ENCODE data around the gene NBAS. TPM values are rescaled to one million over a fixed set of nuclear protein-coding genes. Genes with fewer than 3 reads are reported as not detected.

The NBAS gene
- total RNA-seq, 1 experiment from 2014 or later: 28.9 TPM

- no peak overlapping the region for H2AFZ ChIP-seq
- H3K4me2 ChIP-seq: no peak overlapping the region
- DNase-seq: no peak
- H3K27me3 ChIP-seq (ENCODE audit: insufficient read depth, low read depth): no peaks in the 10 kb centered on the region
- no peaks in the 10 kb centered on the region for H3K4me1 ChIP-seq (replicated peaks; ENCODE audit: insufficient read depth)
- no peaks in the 10 kb centered on the region; the same call in 1 of the 2 replicates for H3F3A ChIP-seq (ENCODE audit: insufficient read depth, low read depth)
- BruUV-seq (replicated peaks): no TSS peak
- TF ChIP-seq EZH2 (IDR thresholded peaks at IDR 0.05; ENCODE audit: low read depth) (no peak), CTCF (conservative IDR thresholded peaks at IDR 0.05) (no peak)
- no peaks in the 10 kb centered on the region for H3K36me3 ChIP-seq (ENCODE audit: low read depth)
- no peak overlapping the region for H3K27ac ChIP-seq
- no peak overlapping the region for H3K4me3 ChIP-seq
- CTCF ChIA-PET: no interaction called here
- POLR2A ChIA-PET (ENCODE audit: unreplicated experiment): no interaction called here
- H3K9me2 ChIP-seq (ENCODE audit: insufficient read depth): no peaks in the 10 kb centered on the region
- H3K79me2 ChIP-seq (ENCODE audit: low read depth): no peaks in the 10 kb centered on the region
- H4K20me1 ChIP-seq (ENCODE audit: insufficient read depth): no peaks in the 10 kb centered on the region; the same call in 1 of the 2 replicates
- intact Hi-C loops (cut with micrococcal nuclease; ENCODE audit: unreplicated experiment): no loop called here
- no peaks in the 10 kb centered on the region for H3K9me3 ChIP-seq (ENCODE audit: insufficient read depth, low read depth)
Measured at GRCh38 chr2:15457868-15458267, 103.3 kb downstream of the NBAS start.

GRCh38 chr2:15456352-15456751 lies 104.8 kb downstream of the NBAS start:
- Histone ChIP-seq H3K4me2 (no peak overlapping the region), H3K9me2 (ENCODE audit: insufficient read depth) (no peaks in the 10 kb centered on the region), H3K36me3 (ENCODE audit: low read depth) (no peaks in the 10 kb centered on the region), H3K9me3 (ENCODE audit: insufficient read depth, low read depth) (no peaks in the 10 kb centered on the region), H3K27ac (no peak overlapping the region), H4K20me1 (ENCODE audit: insufficient read depth) (no peaks in the 10 kb centered on the region; the same call in 1 of the 2 replicates), H3K4me1 (replicated peaks; ENCODE audit: insufficient read depth) (no peaks in the 10 kb centered on the region), H2AFZ (no peak overlapping the region), H3K27me3 (ENCODE audit: insufficient read depth, low read depth) (no peaks in the 10 kb centered on the region), H3K4me3 (no peak overlapping the region), H3K79me2 (ENCODE audit: low read depth) (no peaks in the 10 kb centered on the region), H3F3A (ENCODE audit: insufficient read depth, low read depth) (no peaks in the 10 kb centered on the region; the same call in 1 of the 2 replicates)
- DNase-seq: no peak
- TF ChIP-seq EZH2 (IDR thresholded peaks at IDR 0.05; ENCODE audit: low read depth) (no peak), CTCF (conservative IDR thresholded peaks at IDR 0.05) (no peak)
- BruUV-seq (replicated peaks): no TSS peak
- intact Hi-C loops (cut with micrococcal nuclease; ENCODE audit: unreplicated experiment): no loop called here
- ChIA-PET POLR2A (ENCODE audit: unreplicated experiment) (no interaction called here), CTCF (no interaction called here)

GRCh38 chr2:15450808-15451207 lies 110.3 kb downstream of the NBAS start:
- intact Hi-C loops (cut with micrococcal nuclease; ENCODE audit: unreplicated experiment): no loop called here
- no peak for DNase-seq
- TF ChIP-seq CTCF (conservative IDR thresholded peaks at IDR 0.05): no peak
- TF ChIP-seq EZH2 (IDR thresholded peaks at IDR 0.05; ENCODE audit: low read depth): no peak
- H3K9me2 ChIP-seq (ENCODE audit: insufficient read depth): no peaks in the 10 kb centered on the region
- H2AFZ ChIP-seq: no peak overlapping the region
- H3K27me3 ChIP-seq (ENCODE audit: insufficient read depth, low read depth): no peaks in the 10 kb centered on the region
- H3K4me1 ChIP-seq (replicated peaks; ENCODE audit: insufficient read depth): no peaks in the 10 kb centered on the region
- no peak overlapping the region for H3K4me3 ChIP-seq
- ChIA-PET POLR2A (ENCODE audit: unreplicated experiment) (no interaction called here), CTCF (no interaction called here)
- H3F3A ChIP-seq (ENCODE audit: insufficient read depth, low read depth): no peaks in the 10 kb centered on the region
- H3K36me3 ChIP-seq (ENCODE audit: low read depth): no peaks in the 10 kb centered on the region
- H3K4me2 ChIP-seq: no peak overlapping the region
- H4K20me1 ChIP-seq (ENCODE audit: insufficient read depth): no peaks in the 10 kb centered on the region; the same call in 1 of the 2 replicates
- no peak overlapping the region for H3K27ac ChIP-seq
- no TSS peak for BruUV-seq (replicated peaks)
- H3K9me3 ChIP-seq (ENCODE audit: insufficient read depth, low read depth): no peaks in the 10 kb centered on the region
- no peaks in the 10 kb centered on the region for H3K79me2 ChIP-seq (ENCODE audit: low read depth)
